HPDE6-E6E7 (cell line): ENCODE data around the gene LMCD1.

ENCODE experiments used
- DNase-seq: peaks from one replicate; pipeline ENCODE4 v3.0.0; 2011; ENCODE audit warnings: missing footprints; ENCODE audit errors: extremely low spot score

Gene LMCD1

DNA sequence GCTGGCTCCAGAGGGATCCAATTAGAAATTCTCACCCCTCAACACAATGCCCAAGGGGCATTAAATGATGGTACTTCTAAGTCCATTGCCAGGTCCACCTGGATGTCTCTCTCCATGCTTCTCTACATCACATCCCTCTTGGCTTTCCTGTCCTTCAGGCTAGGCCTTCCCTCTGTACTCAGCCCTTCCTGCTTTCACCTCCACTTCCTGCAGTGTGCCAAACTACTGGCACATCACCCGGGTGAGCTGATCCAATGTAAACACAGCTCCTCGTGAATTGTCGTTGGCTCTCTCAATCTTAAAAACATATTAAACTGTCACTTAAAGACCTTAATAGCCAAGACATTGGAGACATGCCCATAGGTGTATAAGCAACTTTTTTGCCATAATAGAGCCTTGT lies 4.0 kb downstream of the LMCD1 start:
- no peak for DNase-seq

DNA sequence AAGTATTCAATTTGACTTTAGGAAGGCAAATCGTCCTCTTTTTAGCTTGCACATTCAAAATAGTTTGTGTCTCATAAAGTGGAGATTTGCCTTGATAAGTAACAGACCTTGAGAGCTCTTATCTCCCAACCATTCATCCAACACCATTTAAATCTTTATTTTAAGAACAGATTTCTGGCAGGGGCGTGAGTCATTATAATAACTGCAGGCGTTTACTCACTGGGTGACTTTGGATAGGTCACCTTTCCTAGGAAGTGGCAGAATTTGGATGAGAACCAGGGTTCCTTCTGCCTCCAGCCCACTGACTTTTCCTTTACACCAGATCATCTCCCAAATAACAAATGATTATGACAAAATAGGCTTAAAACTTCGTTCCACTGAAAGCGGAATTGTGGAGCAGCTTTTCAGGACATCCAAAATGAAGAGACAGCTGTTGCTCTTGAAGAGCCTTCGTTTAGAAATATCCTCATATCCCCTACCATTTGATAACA lies 5.0 kb downstream of the LMCD1 start:
- DNase-seq = no peak

DNA sequence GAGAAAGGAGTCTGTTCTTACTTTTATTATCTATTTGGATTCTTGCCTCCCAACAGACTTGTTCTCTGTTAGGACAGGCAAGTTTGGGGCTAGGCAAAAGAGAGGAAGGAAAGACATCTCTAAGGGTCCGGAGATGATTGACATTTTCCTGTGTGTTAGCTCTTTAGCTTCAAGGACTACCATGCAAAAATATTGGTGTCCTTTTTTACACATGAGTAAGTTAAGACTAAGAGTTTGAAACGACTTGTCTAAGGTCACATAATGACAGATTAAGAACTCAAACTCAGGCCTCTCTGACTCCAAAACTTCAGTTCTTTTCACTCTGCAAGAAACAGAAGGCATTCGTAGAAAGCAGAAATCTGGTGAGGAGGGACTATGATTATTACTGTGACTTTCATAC lies 5.9 kb downstream of the LMCD1 start:
- DNase-seq = no peak

DNA sequence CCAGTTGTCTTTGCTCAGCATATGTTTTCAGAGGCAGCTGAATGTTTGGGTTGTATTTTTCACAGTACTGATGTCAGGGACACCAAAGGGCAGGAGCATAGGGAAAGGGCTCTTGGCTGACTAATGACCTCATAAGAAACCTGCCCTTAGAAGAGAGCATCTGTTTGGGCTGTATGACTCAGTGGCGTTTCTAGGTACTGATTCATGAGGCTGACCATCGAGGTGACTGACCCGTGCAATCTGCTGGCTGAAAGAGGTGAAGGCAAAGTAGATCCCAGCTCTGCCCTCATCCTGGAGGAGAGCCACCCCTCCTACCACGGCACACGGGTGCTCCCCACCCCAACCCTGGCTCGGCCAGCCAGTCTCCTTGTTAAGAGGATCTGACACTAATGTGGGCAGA lies 8.3 kb downstream of the LMCD1 start:
- no peak for DNase-seq

DNA sequence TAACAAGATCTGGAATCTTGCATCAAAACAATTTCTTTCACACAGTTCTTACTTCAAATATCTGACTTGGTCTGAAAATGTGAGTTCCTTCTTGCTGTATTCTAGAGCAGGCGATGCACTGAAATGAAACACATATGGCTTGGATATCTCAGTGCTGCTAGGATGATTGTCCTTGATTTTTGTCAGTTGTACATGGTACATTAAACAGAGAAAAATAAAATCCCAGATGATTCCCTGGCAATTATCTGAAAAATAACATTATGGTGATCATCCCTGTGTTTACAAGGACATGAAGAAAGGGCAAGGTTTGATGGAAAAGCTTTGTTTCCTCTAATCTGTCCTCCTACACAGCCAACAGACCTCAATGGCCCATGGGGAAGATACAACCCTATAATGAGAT lies 10.6 kb downstream of the LMCD1 start:
- no peak for DNase-seq

DNA sequence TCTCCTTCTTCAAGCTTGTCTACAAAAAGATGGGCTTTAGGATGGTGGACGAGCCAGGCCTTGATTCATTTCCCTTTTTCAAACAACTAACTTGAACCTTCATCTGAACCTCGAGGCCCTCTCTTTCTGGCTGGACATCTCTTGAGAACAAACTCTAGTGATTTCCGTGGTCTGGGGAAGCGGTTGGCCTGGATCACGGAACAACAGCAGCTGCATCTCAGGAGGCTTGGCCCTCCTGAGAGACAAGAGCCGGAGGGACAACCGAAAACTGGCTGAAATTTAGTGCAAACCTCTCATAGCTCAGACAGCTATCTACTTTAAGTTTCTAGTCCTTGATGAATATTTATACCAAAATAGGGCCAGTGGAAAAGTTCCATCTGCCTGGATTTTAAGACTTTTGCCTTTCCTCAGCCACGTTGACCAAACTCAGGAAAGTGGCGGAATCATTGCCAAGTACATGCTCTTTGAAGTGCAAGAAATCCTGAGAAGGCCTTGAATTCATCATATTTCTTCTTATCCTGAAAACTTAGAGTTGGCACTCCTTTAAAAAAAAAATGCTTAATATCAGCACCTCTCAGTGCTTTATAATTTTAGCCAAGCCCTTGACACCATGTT lies 14.5 kb downstream of the LMCD1 start:
- no peak for DNase-seq

DNA sequence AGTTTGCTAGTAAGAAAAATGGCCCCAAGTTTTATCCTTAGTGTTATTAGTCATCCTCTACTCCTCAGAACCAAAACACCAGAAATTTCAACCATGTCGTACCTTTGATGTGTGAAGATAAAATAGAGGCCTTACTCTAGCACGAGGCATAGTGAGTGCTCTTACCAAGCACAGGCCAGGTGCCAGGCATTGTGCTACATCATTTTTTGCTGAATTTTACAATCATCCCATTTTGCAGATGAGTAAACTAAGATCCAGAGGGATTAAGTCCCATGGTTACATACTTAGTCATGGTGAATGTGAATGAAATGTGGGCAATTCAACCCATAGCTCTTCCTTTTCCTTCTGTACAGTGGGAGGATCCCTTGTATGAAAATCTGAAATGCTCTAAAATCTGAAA lies 15.2 kb downstream of the LMCD1 start:
- no peak for DNase-seq

DNA sequence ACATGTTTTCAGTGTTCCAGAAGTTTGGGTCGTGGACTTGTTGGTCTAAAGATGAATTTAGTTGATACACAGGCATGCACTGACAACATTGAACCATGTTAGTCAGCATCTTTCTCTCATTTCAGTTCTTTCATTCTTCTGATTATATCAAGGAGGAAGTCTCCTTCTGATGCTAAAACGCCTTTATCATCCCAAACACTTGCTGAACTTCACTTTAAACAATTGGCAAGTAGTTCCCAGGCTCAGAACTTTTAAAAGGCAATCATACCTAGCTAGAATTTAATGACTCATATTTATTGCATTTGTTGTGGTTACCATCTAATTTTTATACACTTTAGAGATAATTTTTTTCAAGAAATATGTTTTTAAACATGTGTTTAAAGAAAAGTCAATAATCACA lies 15.9 kb downstream of the LMCD1 start:
- no peak for DNase-seq

DNA sequence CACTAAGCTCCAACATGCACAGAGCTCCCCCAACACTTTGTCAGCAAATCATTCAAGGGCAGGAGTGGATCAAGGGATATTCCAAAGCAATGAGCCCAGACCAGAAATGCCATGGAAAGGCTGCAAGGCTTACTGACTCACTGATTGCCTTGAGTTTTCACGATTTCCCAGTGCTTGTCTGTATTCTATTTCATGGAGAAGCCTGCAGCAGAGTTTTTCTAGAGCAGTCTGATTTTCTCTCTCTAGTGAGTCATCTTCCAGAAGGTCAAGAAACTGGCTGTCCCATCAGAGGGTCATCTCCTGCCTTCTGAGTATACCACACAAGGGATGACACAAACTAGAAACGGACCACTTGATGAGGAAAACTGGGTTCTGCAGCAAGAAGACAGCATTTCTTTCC lies 16.5 kb downstream of the LMCD1 start:
- DNase-seq = no peak

DNA sequence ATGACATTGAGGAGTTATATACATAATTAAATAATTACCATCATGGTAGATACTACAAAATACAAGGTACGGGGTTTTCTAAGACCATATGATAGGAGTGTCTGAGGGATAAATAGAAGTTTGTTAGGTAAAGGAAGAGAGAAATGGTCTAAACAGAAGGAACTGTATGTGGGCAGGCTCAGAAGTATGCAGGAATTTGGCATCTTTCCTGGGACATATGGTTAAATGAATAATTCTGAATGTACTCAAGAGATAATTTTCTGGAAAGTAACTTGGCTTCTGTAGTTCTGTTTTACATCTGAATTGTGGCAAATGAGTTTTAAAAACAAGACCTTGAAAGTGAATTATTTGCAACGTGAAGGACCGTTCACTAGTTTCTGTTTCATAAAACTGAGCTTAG lies 17.5 kb downstream of the LMCD1 start:
- no peak for DNase-seq

DNA sequence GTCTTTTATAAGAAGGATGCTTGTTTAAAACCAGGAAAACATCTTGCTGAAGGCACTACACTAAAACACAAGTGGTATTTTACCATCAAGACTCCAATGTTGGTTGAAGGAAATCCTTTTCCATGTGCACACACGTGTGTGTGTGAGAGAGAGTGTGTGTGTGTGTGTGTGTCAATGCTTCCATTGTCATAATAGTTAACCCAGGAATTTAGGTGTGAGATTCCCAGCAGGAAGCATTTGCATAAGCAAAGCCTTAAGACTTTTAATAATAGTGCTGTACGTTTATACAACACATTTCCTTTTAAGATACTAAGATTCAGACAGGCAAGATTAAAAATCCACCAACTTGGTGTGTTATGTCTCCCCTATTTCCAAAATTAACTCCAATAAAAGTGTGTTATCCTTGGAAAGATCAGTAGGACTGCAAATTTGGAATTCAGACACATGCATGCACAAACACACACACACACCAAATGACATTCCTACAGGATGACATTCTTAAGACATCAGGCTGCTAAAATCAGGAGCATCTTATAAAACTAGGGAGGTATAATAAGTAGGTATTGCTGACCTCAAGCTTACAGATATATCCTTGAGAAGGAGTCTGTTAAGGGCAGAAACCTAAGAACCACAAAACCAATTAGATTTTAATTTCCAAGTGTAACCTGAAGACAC lies 18.3 kb downstream of the LMCD1 start:
- DNase-seq = no peak

DNA sequence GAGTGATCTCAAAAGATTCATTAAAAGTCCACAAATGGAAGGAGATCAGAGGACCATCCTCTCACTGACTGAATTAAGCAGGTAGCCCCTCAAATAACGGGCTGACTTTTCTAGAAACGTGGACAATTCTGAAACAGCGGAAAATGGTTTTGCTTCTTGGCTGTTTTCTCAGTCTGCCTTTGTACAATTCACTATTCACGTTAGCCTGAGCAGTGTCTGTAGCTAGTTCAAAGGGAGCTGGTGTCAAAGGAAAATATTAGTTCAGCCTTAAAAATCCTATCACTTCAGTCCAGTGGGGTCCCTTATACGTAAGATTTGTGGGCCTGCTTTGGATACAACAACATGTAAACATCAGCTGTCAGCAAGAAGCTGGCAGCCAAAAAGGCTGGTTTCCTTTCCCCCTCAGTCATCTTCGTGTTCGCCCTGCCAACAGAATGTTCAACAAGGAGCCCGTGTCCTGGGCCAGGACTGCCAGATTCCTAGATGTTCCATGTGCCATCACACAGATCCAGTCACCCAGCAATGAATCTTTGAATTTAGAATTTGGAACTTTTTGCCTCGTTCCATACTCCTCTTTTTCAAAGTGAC lies 19.3 kb downstream of the LMCD1 start:
- no peak for DNase-seq

DNA sequence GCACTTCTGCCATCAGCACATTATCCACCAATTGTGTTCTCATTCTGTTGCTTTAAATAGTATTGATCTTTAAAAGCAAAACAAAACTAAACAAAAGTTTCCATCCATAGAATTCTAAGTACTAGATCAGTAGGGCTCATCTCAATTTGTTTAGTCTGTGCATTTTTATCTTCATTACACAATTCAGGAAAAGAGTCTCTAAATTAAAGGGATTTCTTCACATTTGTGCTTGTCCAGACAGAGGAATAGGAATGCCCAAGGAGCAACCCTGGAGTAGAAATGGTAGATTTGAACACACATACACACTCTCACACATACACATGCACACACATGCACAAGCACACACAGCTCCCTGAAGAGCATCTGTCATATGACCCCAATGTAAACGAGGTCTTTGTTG lies 21.4 kb downstream of the LMCD1 start:
- DNase-seq = no peak

DNA sequence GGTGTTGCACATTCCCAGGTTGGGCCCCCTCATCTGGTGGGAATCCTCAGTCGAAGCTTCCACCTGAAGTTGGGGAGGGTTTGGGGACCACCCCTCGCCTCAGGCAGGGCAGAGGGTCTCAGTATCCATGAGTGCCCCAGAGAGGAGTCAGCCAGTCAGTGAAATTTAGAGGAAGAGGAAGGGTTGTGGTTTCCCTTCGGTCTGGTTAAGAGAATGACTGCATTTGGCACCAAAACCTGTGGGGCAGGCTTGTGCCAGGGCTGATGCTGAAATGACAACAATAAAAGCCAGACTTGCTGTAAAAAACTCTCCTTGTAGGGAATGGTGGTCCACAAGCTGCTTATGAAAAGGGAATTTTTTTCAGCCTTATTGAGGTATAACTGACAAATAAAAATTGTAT lies 22.6 kb downstream of the LMCD1 start:
- no peak for DNase-seq

DNA sequence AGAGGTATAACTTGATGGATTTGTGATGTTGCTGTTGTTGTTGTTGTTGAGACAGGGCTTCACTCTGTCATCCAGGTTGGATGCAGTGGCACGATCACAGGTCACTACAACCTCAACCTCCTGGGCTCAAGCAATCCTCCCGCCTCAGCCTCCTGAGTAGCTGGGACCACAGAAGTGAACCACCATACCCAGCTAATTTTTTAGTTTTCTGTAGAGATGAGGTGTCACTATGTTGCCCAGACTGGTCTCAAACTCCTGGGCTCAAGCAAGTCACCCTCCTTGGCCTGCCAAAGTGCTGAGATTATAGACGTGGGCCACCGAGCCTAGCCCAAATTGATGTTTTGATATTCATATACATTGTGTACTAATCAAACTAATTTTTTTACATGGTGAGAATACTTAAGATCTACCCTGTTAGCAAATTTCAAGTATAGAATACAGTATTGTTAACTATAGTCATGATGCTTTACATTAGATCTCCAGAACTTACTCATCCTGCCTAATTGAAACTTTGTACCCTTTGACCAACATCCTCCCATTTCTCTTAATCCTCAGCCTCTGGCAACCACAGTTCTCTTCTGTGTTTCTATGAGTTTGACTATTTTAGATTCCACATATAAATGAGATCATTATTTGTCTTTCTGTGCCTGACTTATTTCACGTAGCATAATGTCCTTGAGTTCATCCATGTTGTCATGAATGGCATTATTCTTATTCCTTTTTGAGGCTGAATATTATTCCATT lies 23.2 kb downstream of the LMCD1 start:
- DNase-seq = no peak

DNA sequence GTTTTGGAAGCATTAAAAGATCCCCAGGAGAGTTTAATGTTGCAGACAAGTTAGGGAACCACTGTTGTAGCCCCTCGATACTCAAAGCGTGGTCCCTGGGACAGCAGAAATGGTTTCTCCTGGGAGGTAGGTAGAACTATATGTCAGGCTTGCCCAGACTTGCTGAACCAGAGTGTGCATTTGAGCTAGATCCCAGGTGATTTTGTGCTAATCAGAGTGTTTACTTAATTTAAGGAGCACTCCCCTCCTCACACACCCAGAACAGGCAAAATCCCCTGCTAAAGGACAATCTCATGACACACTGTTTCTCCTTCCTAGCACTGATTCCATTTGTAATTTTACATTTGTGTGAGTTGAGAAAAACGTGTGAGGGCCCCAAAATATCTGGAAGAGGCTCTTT lies 24.3 kb downstream of the LMCD1 start:
- no peak for DNase-seq

DNA sequence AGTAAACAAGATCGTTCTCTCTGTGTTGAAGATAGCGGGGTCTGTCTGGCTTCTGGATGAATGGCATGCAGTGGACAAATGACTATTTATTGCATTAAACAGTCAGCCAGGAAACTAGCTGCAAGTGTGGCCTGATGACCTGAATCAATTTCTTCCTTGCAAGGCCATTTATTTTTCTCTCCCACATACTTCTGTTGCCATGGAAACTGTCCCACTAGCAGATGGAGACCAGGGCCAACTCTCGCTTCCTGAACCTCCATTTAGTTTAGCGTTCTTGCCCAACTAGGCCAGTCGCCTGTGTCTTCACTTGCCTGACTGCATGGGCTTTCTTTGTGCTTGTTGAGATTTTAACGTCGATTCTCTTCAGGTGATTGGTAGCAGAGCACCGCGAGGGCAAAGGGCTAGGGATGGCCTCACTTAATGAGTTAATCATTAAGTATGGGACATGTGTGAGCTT lies 27.6 kb downstream of the LMCD1 start:
- no peak for DNase-seq

DNA sequence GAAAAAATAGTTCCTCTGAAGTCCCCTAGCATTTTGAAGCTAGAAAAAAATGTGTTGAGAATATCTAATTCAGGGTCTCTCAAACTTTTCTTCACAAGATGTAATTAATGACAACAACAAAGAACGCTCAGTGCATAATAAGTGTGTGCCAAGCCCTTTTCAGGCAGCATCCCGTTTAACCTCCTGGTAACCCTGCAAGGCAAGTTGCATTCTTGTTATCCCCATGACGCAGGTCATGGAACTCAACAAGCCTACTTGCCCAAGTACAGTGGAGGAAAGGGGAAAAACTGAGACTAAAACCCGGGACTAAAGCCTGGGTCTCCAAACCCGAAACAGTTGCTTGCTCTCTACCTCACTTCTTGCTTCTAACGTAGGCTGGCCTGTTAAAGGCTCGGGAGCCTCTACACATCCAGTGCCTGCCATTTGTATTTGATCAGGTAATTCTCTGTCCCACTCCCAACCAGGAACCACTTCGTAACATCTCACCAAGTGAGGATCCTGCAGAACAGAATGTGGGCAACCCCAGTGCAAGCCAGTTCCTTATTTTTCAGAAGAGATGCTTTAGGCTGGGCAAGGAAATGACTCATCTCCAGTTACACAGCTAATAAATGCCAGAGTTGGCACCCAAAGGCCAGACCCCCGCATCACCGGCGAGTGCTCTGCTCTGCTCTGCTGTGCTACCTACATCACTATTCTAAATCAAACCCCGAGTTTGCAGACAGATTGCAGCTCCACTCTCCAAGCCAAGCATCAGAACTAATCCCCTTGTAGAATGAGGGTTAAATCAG lies 28.3 kb downstream of the LMCD1 start:
- no peak for DNase-seq

DNA sequence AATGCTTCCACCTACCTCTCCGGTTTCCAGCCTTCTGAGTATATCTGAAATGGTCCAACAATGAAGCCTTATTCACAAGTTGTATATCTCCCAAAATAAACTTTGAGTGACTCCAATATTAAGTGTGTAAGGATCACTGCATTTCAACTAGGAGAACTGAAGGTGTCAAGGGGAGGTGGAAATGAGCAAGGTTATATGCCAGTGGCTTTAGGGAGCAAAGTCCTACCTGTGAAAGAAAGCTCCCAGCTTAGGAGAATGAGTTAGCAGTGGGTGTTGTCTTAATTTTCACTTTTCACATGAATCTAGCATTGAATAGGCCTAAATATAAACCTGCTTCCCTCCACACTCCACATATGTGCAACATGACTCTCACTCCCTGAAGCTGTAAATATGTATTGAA lies 29.0 kb downstream of the LMCD1 start:
- DNase-seq = no peak

DNA sequence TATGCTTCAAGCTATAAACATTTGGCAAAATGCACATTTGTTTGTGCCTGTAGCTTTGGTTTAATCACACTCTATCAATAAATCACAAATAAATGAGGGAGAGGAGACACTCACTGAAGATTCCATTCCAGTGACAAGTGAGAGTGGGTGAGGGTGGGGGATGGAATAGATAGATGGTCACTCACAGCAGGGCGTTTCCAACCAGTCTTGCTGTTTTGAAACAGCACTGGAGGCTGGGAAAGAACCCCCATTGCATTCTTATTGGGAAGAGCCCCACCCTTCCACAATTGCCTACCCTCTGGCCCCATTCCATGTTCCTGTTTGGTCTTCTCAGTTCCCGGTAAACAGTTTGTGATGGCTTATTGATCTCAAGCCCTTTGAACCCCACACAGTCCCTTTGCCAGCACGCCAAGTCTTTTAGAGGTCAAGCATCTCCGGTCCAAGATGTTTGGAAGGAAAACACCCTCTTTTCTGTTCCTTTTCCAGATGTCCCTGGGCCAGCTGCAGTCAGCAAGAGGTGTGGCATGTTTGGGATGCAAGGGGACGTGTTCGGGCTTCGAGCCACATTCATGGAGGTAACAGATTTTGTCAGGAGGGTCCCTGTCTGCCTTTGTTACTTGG lies 30.7 kb downstream of the LMCD1 start:
- no peak for DNase-seq
